ENCODE measurements around the gene LRRC41.
"Not testable (repeated sequence)": the region's sequence is repeated elsewhere in the genome, so short reads cannot be mapped to it uniquely, and the experiment has no call there.

Gene LRRC41

GRCh38 chr1:46319301-46319700 is 15.9 kb upstream of the LRRC41 start:
- not testable (repeated sequence) for DNase-seq (ENCODE audit: extremely low read depth, insufficient read length); H3K27me3 ChIP-seq (replicated peaks; ENCODE audit: control insufficient read depth, insufficient read depth, low read length); H3K4me3 ChIP-seq (replicated peaks; ENCODE audit: low read depth, low read length); H3K36me3 ChIP-seq (ENCODE audit: control insufficient read depth, insufficient read depth, low read length)

- no peak for TF ChIP-seq CTCF (IDR thresholded peaks at IDR 0.05; ENCODE audit: insufficient read depth, low read length, poor library complexity, severe bottlenecking)
- H3K36me3 ChIP-seq (ENCODE audit: control insufficient read depth, insufficient read depth, low read length): peaks cover 12% of the 10 kb centered on the region
- no peak overlapping the region for H3K4me3 ChIP-seq (replicated peaks; ENCODE audit: low read depth, low read length)
- H3K27me3 ChIP-seq (replicated peaks; ENCODE audit: control insufficient read depth, insufficient read depth, low read length): no peaks in the 10 kb centered on the region
- DNase-seq (ENCODE audit: extremely low read depth, insufficient read length): no peak
These were observed 13.9 kb upstream of the LRRC41 start for GRCh38 chr1:46317323-46317722.

GRCh38 chr1:46315669-46316403 is 12.4 kb upstream of the LRRC41 start:
- H3K27me3 ChIP-seq (replicated peaks; ENCODE audit: control insufficient read depth, insufficient read depth, low read length): no peaks in the 10 kb centered on the region
- H3K36me3 ChIP-seq (ENCODE audit: control insufficient read depth, insufficient read depth, low read length): peaks cover 13% of the 10 kb centered on the region
- DNase-seq (ENCODE audit: extremely low read depth, insufficient read length): no peak
- no peak for TF ChIP-seq CTCF (IDR thresholded peaks at IDR 0.05; ENCODE audit: insufficient read depth, low read length, poor library complexity, severe bottlenecking)
- no peak overlapping the region for H3K4me3 ChIP-seq (replicated peaks; ENCODE audit: low read depth, low read length)

- peaks cover 13% of the 10 kb centered on the region for H3K36me3 ChIP-seq (ENCODE audit: control insufficient read depth, insufficient read depth, low read length)
- H3K27me3 ChIP-seq (replicated peaks; ENCODE audit: control insufficient read depth, insufficient read depth, low read length): no peaks in the 10 kb centered on the region
- TF ChIP-seq CTCF (IDR thresholded peaks at IDR 0.05; ENCODE audit: insufficient read depth, low read length, poor library complexity, severe bottlenecking): no peak
- no peak for DNase-seq (ENCODE audit: extremely low read depth, insufficient read length)
- no peak overlapping the region for H3K4me3 ChIP-seq (replicated peaks; ENCODE audit: low read depth, low read length)
These were observed 6.9 kb upstream of the LRRC41 start for GRCh38 chr1:46310321-46310720.

- H3K4me3 ChIP-seq (replicated peaks; ENCODE audit: low read depth, low read length): no peak overlapping the region
- H3K27me3 ChIP-seq (replicated peaks; ENCODE audit: control insufficient read depth, insufficient read depth, low read length): no peaks in the 10 kb centered on the region
- peaks cover 12% of the 10 kb centered on the region for H3K36me3 ChIP-seq (ENCODE audit: control insufficient read depth, insufficient read depth, low read length)
- TF ChIP-seq CTCF (IDR thresholded peaks at IDR 0.05; ENCODE audit: insufficient read depth, low read length, poor library complexity, severe bottlenecking): no peak
- DNase-seq (ENCODE audit: extremely low read depth, insufficient read length): no peak
These were observed 6.2 kb upstream of the LRRC41 start for GRCh38 chr1:46309401-46310159.

- Histone ChIP-seq H3K27me3 (replicated peaks; ENCODE audit: control insufficient read depth, insufficient read depth, low read length) (no peaks in the 10 kb centered on the region), H3K36me3 (ENCODE audit: control insufficient read depth, insufficient read depth, low read length) (peaks cover 4% of the 10 kb centered on the region), H3K4me3 (replicated peaks; ENCODE audit: low read depth, low read length) (peak overlapping the region; percentile 83)
- TF ChIP-seq CTCF (IDR thresholded peaks at IDR 0.05; ENCODE audit: insufficient read depth, low read length, poor library complexity, severe bottlenecking): no peak
- DNase-seq (ENCODE audit: extremely low read depth, insufficient read length): no peak
These were observed 2.7 kb upstream of the LRRC41 start for GRCh38 chr1:46306159-46306530.
